ENCODE data around the gene PHYHD1. TPM values are rescaled to one million over a fixed set of nuclear protein-coding genes. Genes with fewer than 3 reads are reported as not detected.

Gene PHYHD1
- total and polyA plus RNA-seq, 2 of the 13 experiments (the other 11 are each of a cell fraction or from before 2014, with no cell fraction given) = 10.6 to 25.3 TPM

- Histone ChIP-seq H3K9me3 (ENCODE audit: low read length) (no peaks in the 10 kb centered on the region), H3K36me3 (replicated peaks in 1 of 2; ENCODE audit: control insufficient read depth in 1 of 2, insufficient read depth in 2 of 2, low read length in 2 of 2) (peaks cover 7 to 35% of the 10 kb centered on the region in 2 experiments; a peak in 4 of 5 replicates), H2AFZ (ENCODE audit: low read length) (no peak overlapping the region), H3K79me2 (ENCODE audit: insufficient read depth, low read length) (peaks cover 2% of the 10 kb centered on the region), H3K4me3 (replicated peaks in 1 of 3; ENCODE audit: insufficient read depth in 1 of 3, low read depth in 2 of 3, low read length in 3 of 3) (no peak overlapping the region), H4K20me1 (ENCODE audit: insufficient read depth, low read length) (no peaks in the 10 kb centered on the region), H3K4me1 (ENCODE audit: insufficient read depth, low read length) (peaks cover 8% of the 10 kb centered on the region; the same call in 1 of the 2 replicates), H3K27me3 (ENCODE audit: control insufficient read depth in 1 of 2, insufficient read depth in 2 of 2, low read length in 2 of 2) (no peaks in the 10 kb centered on the region), H3K9ac (ENCODE audit: insufficient read depth, low read depth, low read length) (no peak overlapping the region), H3K27ac (ENCODE audit: extremely low read length, insufficient read depth, low read length) (no peak overlapping the region), H3K4me2 (ENCODE audit: low read depth, low read length) (no peak overlapping the region)
- in situ Hi-C loops (cut with HindIII; ENCODE audit: extremely low pct_ligation_motif_present, low pct_unique_long_range_greater_than_20kb) (no loop called here), intact Hi-C loops (cut with micrococcal nuclease; ENCODE audit: unreplicated experiment) (no loop called here)
- 100% methylated on average over 10 of the region's 18 CpGs for WGBS (ENCODE audit: low lambda C conversion rate)
- BruUV-seq (replicated peaks) = no TSS peak
- FAIRE-seq (no peak), ATAC-seq (no peak), DNase-seq (ENCODE audit: low spot score) (no peak)
- TF ChIP-seq ZNF670 (CRISPR knock-in tag; IDR thresholded peaks at IDR 0.05; ENCODE audit: borderline replicate concordance) (no peak), SP5 (CRISPR knock-in tag; IDR thresholded peaks at IDR 0.05; ENCODE audit: borderline replicate concordance, low read depth) (no peak), MBD4 (IDR thresholded peaks at IDR 0.05; ENCODE audit: borderline replicate concordance, low read length) (no peak), SP1 (IDR thresholded peaks at IDR 0.05) (no peak), SP1 (CRISPR knock-in tag; IDR thresholded peaks at IDR 0.05) (no peak), ZSCAN22 (CRISPR knock-in tag; IDR thresholded peaks at IDR 0.05) (no peak), MTF1 (CRISPR knock-in tag; IDR thresholded peaks at IDR 0.05) (no peak), ASH2L (IDR thresholded peaks at IDR 0.05; ENCODE audit: insufficient read length, low read depth, low read length) (no peak), ZBTB7A (CRISPR knock-in tag; IDR thresholded peaks at IDR 0.05) (no peak)
- ChIA-PET POLR2A (no interaction called here), CTCF (ENCODE audit: low intra/inter-chr PET ratio, low total read pairs) (no interaction called here)
Observed at GRCh38 chr9:128898845-128899565, 21.8 kb upstream of the PHYHD1 start.
